Hepatocyte (in vitro differentiated cells): ENCODE results near the gene LRRC49.

Experiments used
- CTCF ChIP-seq: fragments of 200-600 bp; sonication (generic); IDR thresholded peaks from 2 replicates; pipeline ENCODE4 v1.5.1; 2016; ENCODE audit warnings: antibody characterized with exemption, mild to moderate bottlenecking; ENCODE audit not compliant: poor library complexity
- EZH2 ChIP-seq: fragments of 200-600 bp; sonication (generic); IDR thresholded peaks from 2 replicates; pipeline ENCODE4 v1.6.1; 2016; ENCODE audit warnings: antibody characterized with exemption, mild to moderate bottlenecking, borderline replicate concordance

GRCh38 chr15:71013446-71013845, 120.8 kb downstream of the LRRC49 start:
- TF ChIP-seq CTCF = no peak
- TF ChIP-seq EZH2 = no peak
